ENCODE measurements around the gene PCP4L1.

PCP4L1 gene

DNA sequence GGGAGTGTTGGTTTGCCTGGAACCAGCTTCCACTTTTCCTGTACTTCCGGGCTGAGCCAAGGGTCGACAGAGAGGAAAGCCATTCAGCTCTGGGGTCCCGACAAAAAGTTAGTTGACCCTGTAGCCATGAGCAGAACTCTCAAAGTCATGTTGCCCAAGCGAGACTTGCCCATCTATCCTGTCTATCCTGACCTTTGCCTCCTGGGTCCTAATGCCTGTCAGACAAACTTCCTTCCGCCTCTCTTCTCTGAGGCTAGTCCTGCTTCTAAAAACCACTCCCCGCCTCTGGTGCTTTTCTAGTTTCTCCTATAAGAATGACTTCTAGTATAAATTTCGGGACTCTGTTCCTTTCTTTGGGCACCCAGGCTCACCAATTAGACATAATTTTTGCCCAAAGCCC, 7.7 kb upstream of the PCP4L1 start:
- no peak for TF ChIP-seq GATA3 (IDR thresholded peaks at IDR 0.05; ENCODE audit: low read depth, low read length)
- no peak for TF ChIP-seq GATA2 (IDR thresholded peaks at IDR 0.05; ENCODE audit: low read depth, low read length)

DNA sequence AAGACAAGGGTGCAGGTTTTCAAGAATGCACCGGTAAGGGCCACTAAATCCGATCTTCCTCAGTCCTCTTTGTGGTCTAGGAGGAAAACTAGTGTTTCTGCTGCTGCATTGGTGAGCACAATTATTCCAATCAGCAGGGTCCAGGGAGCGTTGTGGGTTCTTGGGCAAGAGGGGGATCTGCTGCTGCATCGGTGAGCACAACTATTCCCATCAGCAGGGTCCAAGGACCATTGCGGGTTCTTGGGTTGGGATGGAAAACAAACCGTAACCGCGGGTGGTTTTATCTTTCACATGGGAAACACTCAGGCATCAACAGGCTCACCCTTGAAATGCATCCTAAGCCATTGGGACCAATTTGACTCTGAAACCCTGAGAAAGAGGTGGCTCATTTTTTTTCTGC, 7.0 kb upstream of the PCP4L1 start:
- no peak for TF ChIP-seq GATA3 (IDR thresholded peaks at IDR 0.05; ENCODE audit: low read depth, low read length)
- no peak for TF ChIP-seq GATA2 (IDR thresholded peaks at IDR 0.05; ENCODE audit: low read depth, low read length)

DNA sequence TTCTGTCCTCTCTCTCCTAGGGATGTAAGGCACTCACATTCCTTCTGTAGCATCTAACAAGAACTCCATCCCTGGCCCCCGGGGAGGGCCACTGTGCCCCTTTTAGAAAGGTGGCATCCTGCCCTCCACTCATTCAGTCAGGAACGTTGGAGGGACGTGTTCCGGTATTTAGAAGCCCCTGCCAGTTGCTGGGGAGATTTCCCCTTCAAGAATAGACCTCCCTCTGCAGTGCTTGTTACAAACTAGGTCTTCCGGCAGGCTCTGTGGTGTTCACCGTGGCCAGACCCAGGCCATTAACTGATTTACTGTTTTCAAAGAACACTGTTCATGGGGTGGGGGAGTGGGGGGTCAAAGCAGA, 779 bp downstream of the PCP4L1 start:
- no peak for TF ChIP-seq GATA2 (IDR thresholded peaks at IDR 0.05; ENCODE audit: low read depth, low read length)
- no peak for TF ChIP-seq GATA3 (IDR thresholded peaks at IDR 0.05; ENCODE audit: low read depth, low read length)

- no peak for TF ChIP-seq GATA3 (IDR thresholded peaks at IDR 0.05; ENCODE audit: low read depth, low read length)
- TF ChIP-seq GATA2 (IDR thresholded peaks at IDR 0.05; ENCODE audit: low read depth, low read length): no peak
Measured at GRCh38 chr1:161259765-161260164, 1.2 kb downstream of the PCP4L1 start.

DNA sequence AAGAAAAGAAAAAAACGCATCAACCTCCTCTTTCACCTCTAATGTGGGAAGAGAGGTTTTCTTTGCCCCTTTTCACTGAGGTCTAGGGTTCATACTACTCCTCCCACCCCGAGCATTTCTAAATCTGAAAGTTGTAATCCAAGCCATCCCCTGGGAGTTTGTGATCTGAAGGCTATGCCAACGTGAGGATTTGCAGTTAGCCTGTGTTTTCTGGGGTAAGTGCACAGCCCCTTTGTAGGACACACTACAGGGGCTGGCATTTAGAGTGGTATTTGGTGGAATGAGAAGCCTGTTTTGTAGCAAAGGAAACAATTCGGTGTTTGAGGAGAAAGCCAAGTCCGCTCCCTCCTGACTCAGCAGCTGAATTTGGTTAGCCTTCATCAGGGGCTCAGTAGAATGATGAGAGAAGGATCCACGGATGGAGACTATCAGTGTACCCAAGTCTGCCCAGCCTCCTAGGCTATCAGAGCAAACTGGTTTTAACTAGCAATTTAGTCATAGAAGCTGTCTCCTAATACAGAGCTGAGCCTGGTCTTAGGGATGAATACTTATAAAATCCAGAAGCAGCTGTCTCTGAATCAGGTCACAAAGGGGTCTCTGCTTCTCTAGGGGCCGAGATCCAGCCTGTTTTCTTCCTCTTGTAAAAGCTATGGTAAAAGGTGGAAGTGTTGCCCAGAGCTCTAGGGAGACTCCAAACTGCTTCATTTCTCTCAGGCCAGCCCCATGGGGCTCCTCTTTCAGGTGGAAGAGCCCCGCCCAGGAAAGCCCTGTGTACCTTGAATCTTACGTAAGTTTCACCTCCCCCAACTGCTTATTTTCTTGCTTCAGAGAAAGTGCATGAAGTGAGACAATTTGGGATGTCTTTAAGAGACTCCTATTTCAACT, 2.1 kb downstream of the PCP4L1 start:
- no peak for TF ChIP-seq GATA3 (IDR thresholded peaks at IDR 0.05; ENCODE audit: low read depth, low read length)

DNA sequence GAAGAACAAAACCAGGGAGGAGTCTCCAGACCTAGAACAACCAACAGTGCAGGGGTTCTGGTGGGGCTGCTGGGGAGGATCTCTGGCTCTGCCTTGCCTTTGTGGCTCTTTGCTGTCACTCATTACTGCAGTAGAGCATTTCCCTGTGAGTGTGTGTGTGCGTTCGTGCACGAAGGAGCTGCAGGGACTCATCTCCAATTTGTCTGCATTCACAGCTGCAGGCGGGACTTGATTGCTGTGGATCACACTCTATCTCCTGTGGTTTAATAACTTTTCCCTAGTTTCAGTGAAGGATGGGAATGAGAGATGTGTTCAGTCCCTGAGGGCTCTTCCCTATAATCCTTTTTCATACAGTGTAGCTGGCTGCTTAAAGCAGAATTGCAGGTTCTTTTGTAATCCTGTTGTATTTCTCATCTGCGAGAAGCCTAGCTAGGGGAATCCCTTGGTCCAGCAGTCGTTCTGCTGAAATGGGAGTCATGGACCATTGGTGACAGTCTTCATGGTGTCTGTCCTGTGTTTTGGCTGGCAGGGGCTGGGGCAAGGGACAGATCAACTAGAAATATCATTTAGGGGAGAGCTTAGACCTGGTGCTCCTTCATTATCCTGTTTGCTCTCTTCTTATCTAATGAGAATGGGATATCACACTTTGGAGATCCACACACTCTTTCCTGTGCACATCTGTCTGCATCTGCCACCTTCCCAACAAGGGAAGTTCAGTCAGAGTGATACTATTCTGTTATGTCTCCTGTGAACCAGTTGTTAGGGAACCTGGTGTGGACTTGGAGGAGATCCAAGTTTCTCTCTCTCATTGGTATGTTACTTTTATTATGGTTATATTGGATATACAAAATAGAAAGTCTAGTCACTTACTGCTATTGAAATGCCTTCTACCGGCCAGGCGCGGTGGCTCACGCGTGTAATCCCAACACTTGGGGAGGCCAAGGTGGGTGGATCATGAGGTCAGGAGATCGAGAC, 3.0 kb downstream of the PCP4L1 start:
- no peak for TF ChIP-seq GATA2 (IDR thresholded peaks at IDR 0.05; ENCODE audit: low read depth, low read length)
- no peak for TF ChIP-seq GATA3 (IDR thresholded peaks at IDR 0.05; ENCODE audit: low read depth, low read length)

- TF ChIP-seq GATA2 (IDR thresholded peaks at IDR 0.05; ENCODE audit: low read depth, low read length) (no peak), GATA3 (IDR thresholded peaks at IDR 0.05; ENCODE audit: low read depth, low read length) (no peak)
Measured at GRCh38 chr1:161265305-161265704, 6.8 kb downstream of the PCP4L1 start.

- TF ChIP-seq GATA3 (IDR thresholded peaks at IDR 0.05; ENCODE audit: low read depth, low read length): no peak
- TF ChIP-seq GATA2 (IDR thresholded peaks at IDR 0.05; ENCODE audit: low read depth, low read length): no peak
Measured at GRCh38 chr1:161266202-161266601, 7.7 kb downstream of the PCP4L1 start.

DNA sequence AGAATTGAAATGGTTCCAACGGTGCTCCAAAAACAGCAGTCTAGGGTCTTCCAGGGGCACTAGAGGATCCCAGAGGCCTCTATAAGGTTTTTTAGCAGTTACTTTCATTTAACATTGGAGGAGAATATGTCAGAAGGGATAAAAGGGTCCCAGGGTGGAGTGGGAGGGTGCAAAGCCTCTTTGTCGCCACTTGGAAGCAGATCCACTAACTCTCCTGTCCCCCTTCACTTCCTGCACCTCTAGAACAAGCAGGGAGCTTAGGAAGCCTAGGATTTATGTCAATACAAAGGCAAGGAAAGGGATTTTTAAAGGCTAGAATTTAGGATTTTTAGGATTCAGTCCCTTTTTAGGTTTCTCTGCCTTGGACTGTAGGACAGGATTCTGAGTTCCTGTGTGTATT, 8.3 kb downstream of the PCP4L1 start:
- TF ChIP-seq GATA3 (IDR thresholded peaks at IDR 0.05; ENCODE audit: low read depth, low read length) (no peak), GATA2 (IDR thresholded peaks at IDR 0.05; ENCODE audit: low read depth, low read length) (no peak)

DNA sequence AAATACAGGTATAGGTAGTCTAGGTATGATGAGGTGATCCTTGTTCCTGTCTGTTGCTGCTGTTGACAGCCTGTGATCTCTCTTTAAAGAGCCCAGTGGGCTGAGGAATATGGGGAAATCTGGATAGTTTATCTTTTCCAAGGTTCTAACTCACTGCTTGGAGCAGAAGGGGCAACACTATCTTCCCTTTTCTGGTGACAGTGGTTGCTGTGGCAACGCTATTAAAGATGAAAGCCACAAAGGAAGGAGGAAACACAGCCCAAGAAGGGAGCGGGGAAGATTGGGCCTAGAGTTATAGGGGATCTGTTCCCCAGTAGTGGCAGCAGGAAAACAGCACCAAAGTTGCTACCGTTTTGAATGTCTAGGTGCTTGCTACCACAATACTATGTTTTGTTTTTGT, 8.8 kb downstream of the PCP4L1 start:
- TF ChIP-seq GATA2 (IDR thresholded peaks at IDR 0.05; ENCODE audit: low read depth, low read length) (no peak), GATA3 (IDR thresholded peaks at IDR 0.05; ENCODE audit: low read depth, low read length) (no peak)

DNA sequence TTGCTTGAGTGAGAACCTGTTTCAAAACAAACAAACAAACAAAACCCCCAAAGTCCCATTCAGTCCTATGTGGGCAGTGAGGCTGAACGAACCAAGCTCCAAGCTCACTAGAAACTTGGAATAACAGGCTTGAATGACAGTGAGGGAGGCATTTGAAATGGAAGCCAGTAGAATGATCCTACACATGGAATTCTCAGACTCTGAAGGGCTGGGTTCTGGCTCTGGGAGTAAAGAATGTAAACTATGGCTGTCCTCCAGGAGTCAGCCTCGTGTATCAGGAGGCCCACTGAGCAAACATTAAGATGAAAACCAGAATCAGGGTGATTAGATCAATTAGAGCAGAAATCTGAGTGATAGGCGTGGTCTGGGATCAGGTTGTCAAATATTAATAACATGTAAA, 14.9 kb downstream of the PCP4L1 start:
- TF ChIP-seq GATA2 (IDR thresholded peaks at IDR 0.05; ENCODE audit: low read depth, low read length) (no peak), GATA3 (IDR thresholded peaks at IDR 0.05; ENCODE audit: low read depth, low read length) (no peak)

- TF ChIP-seq GATA2 (IDR thresholded peaks at IDR 0.05; ENCODE audit: low read depth, low read length) (peak; percentile 78), GATA3 (IDR thresholded peaks at IDR 0.05; ENCODE audit: low read depth, low read length) (peak; percentile 32; the same call in 1 of the 2 replicates)
Measured at GRCh38 chr1:161274874-161275273, 16.3 kb downstream of the PCP4L1 start.

GRCh38 chr1:161282991-161283390, 24.4 kb downstream of the PCP4L1 start:
- TF ChIP-seq GATA3 (IDR thresholded peaks at IDR 0.05; ENCODE audit: low read depth, low read length) (no peak), GATA2 (IDR thresholded peaks at IDR 0.05; ENCODE audit: low read depth, low read length) (no peak)

GRCh38 chr1:161285113-161285512, 26.6 kb downstream of the PCP4L1 start:
- TF ChIP-seq GATA2 (IDR thresholded peaks at IDR 0.05; ENCODE audit: low read depth, low read length): no peak
- no peak for TF ChIP-seq GATA3 (IDR thresholded peaks at IDR 0.05; ENCODE audit: low read depth, low read length)
